Measurements from ENCODE around the gene TNK1. TPM values are rescaled to one million over a fixed set of nuclear protein-coding genes. Genes with fewer than 3 reads are reported as not detected.

TNK1 gene
- total and polyA plus RNA-seq, 2 of the 8 experiments (the other 6 are each of a cell fraction or from before 2014, with no cell fraction given): 7.6 to 9.5 TPM

DNA sequence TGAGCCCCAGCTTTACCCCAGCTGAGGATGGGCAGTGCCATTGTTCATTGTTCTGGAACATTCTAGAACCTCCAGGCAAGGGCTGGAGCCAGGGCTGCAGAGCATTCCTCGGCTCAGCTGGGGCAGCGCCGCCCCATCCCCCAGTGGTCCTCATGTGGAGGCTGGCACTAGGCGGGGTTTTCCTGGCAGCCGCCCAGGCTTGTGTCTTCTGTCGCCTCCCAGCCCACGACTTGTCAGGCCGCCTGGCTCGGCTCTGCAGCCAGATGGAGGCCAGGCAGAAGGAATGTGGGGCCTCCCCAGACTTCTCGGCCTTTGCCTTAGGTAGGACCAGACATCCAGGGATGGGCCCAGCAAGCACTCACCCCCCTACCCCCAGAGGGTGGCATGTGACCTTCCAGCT lies 25.8 kb upstream of the TNK1 start, which contains the start of gene TMEM95:
Gene TMEM95 (plus strand): TSS at position 104 of the 400 bp plus-strand sequence. CDS start 49 bp downstream, at position 153.
- ChIA-PET CTCF (ENCODE audit: partially characterized antibody) (interaction anchor here (0.7 to 6.5 kb wide), 25 partner anchors 10 to 206 kb away, joined by 3 to 56 read pairs (median 9); partner anchors contain the start of genes ACAP1, CHRNB1, NEURL4 and SENP3), POLR2A (ENCODE audit: partially characterized antibody) (interaction anchor here (0.9 to 7.8 kb wide), 12 partner anchors 13 to 148 kb away, joined by 3 to 91 read pairs (median 5); partner anchors contain the start of genes FGF11, GPS2, NEURL4 and POLR2A)
- no peak within 1 kb of the TSS for H2BK5ac ChIP-seq (ENCODE audit: low read depth, low read length)
- no peak within 1 kb of the TSS for H2AFZ ChIP-seq (ENCODE audit: low read length)
- H3K9me3 ChIP-seq (ENCODE audit: insufficient read depth in 2 of 2, low read depth in 1 of 2, low read length in 1 of 2): no peaks in the 10 kb centered on the region
- H4K91ac ChIP-seq (replicated peaks; ENCODE audit: insufficient read length, low read length): no peak within 1 kb of the TSS
- no peak within 1 kb of the TSS; the same call in 1 of the 2 replicates for H4K8ac ChIP-seq (ENCODE audit: extremely low read depth, insufficient read depth, low read length)
- no peak within 1 kb of the TSS for H3K23ac ChIP-seq (ENCODE audit: insufficient read length)
- no peaks in the 10 kb centered on the region for H3K79me2 ChIP-seq (ENCODE audit: control insufficient read depth in 1 of 2, insufficient read depth in 2 of 2, low read length in 2 of 2)
- no peak within 1 kb of the TSS for H3K56ac ChIP-seq (replicated peaks; ENCODE audit: insufficient read length, low read depth, low read length)
- H3K27me3 ChIP-seq (replicated peaks in 1 of 4; ENCODE audit: control insufficient read depth in 3 of 4, extremely low read depth in 1 of 4, insufficient read depth in 3 of 4, low read length in 3 of 4): no peaks in the 10 kb centered on the region
- no peak for FAIRE-seq
- no peak within 1 kb of the TSS for H3K14ac ChIP-seq (ENCODE audit: insufficient read length)
- H3K4me2 ChIP-seq (ENCODE audit: insufficient read depth in 1 of 2, low read depth in 2 of 2, low read length in 2 of 2): no peak within 1 kb of the TSS; a peak in 1 of 4 replicates
- H2BK120ac ChIP-seq (replicated peaks; ENCODE audit: low read depth, low read length): no peak within 1 kb of the TSS
- H2BK20ac ChIP-seq (ENCODE audit: low read length): no peak within 1 kb of the TSS
- no peaks in the 10 kb centered on the region for H4K20me1 ChIP-seq (replicated peaks in 1 of 2; ENCODE audit: control insufficient read depth in 1 of 2, insufficient read depth in 2 of 2, low read length in 2 of 2)
- H2AK5ac ChIP-seq (ENCODE audit: low read depth, low read length): 0 out of 2 replicates have a peak within 1 kb of the TSS, but pooled peaks have one; percentile 53
- H3K4me3 ChIP-seq (ENCODE audit: extremely low read depth in 1 of 4, insufficient read depth in 2 of 4, low read depth in 3 of 4, low read length in 4 of 4): no peak within 1 kb of the TSS
- H2BK15ac ChIP-seq (ENCODE audit: low read length): peak within 1 kb of the TSS; percentile 9; the same call in 1 of the 2 replicates
- H3K18ac ChIP-seq (ENCODE audit: extremely low read depth, low read length): no peak within 1 kb of the TSS
- H3K9ac ChIP-seq (replicated peaks in 1 of 4; ENCODE audit: extremely low read depth in 1 of 4, low read depth in 3 of 4, low read length in 3 of 4): no peak within 1 kb of the TSS
- H3K4ac ChIP-seq (replicated peaks; ENCODE audit: insufficient read length, low read depth, low read length): peak within 1 kb of the TSS; percentile 65
- H3K4me1 ChIP-seq (replicated peaks in 1 of 4; ENCODE audit: control insufficient read depth in 3 of 4, insufficient read depth in 4 of 4, low read length in 3 of 4): peaks cover 0 to 13% (median 4%) of the 10 kb centered on the region in 4 experiments; a peak in 5 of 7 replicates
- H4K5ac ChIP-seq (ENCODE audit: insufficient read length, low read depth, low read length): no peak within 1 kb of the TSS
- no peaks in the 10 kb centered on the region for H3K79me1 ChIP-seq (ENCODE audit: low read depth, low read length)
- H3K36me3 ChIP-seq (ENCODE audit: control insufficient read depth in 2 of 4, insufficient read depth in 4 of 4, low read length in 3 of 4): no peaks in the 10 kb centered on the region
- DNase-seq (ENCODE audit: low read depth in 1 of 2, low spot score in 2 of 2): no peak
- WGBS, 2 experiments (ENCODE audit: extremely low coverage in 1 of 2, insufficient coverage in 1 of 2, insufficient read length in 1 of 2, insufficient replicate concordance in 2 of 2, low coverage in 1 of 2, low lambda C conversion rate in 2 of 2, missing lambda C conversion rate in 1 of 2): 82% methylated on average over 10 of the region's 10 CpGs; no CpG with 5 or more reads in 1 of the 2 experiments
- H3K27ac ChIP-seq (ENCODE audit: low read depth, low read length): no peak within 1 kb of the TSS
- peak within 1 kb of the TSS; percentile 60; the same call in 1 of the 2 replicates for H2BK12ac ChIP-seq (ENCODE audit: low read depth, low read length)
- peaks cover 12% of the 10 kb centered on the region; the same call in 1 of the 2 replicates for H3K23me2 ChIP-seq (ENCODE audit: low read depth, low read length)
